Esophagus muscularis mucosa (tissue), 3 donors: ENCODE measurements around the gene MRPL32.

Experiments
- POLR2AphosphoS5 ChIP-seq, 2 donors: sonication (generic); formaldehyde crosslinking; IDR thresholded peaks; one replicate each; pipeline ENCODE4 v1.6.1; 2017; ENCODE audit warnings: antibody characterized with exemption in 2 of 2
- TF ChIP-seq, protein P1 (sequence below), 3 experiments: fragments of 200-600 bp in 2 of 3; fragments of 450-650 bp in 1 of 3; sonication (generic) in 2 of 3; IDR thresholded peaks; one replicate each; pipeline ENCODE4 v1.5.1; 2017 to 2019; ENCODE audit warnings: antibody characterized with exemption in 3 of 3, mild to moderate bottlenecking in 2 of 3, moderate library complexity in 1 of 3

DNA sequence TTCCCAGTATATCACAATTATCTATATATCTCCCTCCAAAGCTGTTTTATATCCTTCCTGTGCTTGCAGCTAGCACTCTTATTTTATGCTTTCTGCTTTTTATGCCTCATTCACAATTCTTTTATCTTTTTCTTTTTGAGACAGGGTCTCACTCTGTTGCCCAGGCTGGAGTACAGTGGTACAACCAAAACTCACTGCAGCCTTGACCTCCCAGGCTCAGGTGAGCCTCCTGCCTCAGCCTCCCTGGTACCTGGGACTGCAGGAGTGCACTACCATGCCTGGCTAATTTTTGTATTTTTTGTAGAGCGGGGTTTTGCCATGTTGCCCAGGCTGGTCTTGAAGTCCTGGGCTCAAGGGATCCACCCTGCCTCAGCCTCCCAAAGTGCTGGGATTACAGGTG, 26.0 kb upstream of the MRPL32 start:
- TF ChIP-seq, protein P1, sequence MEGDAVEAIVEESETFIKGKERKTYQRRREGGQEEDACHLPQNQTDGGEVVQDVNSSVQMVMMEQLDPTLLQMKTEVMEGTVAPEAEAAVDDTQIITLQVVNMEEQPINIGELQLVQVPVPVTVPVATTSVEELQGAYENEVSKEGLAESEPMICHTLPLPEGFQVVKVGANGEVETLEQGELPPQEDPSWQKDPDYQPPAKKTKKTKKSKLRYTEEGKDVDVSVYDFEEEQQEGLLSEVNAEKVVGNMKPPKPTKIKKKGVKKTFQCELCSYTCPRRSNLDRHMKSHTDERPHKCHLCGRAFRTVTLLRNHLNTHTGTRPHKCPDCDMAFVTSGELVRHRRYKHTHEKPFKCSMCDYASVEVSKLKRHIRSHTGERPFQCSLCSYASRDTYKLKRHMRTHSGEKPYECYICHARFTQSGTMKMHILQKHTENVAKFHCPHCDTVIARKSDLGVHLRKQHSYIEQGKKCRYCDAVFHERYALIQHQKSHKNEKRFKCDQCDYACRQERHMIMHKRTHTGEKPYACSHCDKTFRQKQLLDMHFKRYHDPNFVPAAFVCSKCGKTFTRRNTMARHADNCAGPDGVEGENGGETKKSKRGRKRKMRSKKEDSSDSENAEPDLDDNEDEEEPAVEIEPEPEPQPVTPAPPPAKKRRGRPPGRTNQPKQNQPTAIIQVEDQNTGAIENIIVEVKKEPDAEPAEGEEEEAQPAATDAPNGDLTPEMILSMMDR (IDR thresholded peaks at IDR 0.05) = no peak
- TF ChIP-seq POLR2AphosphoS5 (IDR thresholded peaks at IDR 0.05) = no peak
